HG03159 (cell line): Measurements from ENCODE around the gene ADAM10.

Experiments
- ATAC-seq: cut with Tn5 transposase; IDR thresholded peaks from one replicate; pipeline ENCODE4 v1.9.1; 2021; ENCODE audit warnings: mild to moderate bottlenecking, moderate library complexity; ENCODE audit not compliant: unreplicated experiment

ADAM10 gene

DNA sequence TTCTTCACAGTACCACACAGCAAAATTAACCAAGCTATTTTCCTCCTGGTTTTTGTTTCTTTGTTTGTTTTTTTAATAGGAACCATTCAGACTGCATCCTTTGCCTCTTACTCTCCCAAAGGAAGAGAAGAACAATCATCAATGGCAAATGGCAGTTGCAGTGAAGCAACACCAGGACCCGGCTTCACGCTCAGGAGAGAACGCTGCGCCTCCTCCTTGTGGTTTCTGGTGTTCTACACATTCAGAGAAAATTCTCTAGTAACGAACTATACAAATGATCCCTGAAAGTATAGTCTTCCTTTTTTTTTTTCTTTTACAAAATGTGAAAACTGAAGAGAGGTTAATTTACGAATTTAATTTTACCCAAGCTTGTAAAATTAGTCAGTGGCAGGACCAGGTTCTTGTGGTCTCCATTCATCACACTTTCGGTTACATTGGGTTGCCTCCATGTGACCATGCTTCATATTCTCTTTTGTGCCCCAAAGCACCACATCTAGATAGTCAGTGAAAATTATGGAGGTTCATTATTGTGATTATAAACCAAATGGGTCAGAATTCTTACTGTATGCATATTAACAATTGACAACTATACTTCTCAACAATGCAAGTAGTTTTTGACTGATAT, 11.0 kb upstream of the ADAM10 start:
- no peak for ATAC-seq

DNA sequence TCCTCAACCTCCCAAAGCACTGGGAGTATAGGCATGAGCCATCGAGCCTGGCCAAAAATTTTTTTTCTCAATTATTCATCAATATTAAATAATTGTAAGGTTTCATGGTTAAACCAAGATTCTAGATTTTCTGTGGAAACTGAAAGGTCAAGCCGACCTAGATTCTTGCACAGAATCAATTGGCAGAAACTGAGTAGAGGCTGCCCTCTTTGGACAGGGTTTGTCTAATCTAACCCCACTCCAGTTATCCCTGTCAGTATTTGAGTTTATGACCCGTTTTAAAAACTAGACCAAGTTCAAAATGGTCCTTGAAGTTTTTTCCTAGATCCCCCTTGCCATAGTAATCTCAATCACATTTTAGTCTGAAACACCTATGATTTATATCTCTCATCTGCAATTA, 8.6 kb upstream of the ADAM10 start:
- no peak for ATAC-seq

DNA sequence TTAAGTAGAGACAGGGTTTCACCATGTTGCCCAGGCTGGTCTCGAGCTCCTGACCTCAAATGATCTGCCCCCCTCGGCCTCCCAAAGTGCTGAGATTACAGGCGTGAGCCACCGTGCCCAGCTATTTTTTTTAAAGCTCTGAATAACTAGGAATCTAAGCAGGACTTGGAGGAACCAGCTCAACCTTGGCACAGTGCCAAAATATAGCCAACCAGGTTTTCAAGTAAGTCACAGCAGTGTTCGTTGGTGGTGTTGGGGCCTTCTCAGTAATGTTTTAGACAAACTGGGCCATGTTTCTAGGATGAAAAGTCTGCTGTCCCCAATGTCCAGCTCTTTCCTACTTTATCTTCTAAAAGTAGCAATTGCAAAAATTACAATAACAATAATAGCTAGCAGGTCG, 6.4 kb upstream of the ADAM10 start:
- ATAC-seq: no peak

DNA sequence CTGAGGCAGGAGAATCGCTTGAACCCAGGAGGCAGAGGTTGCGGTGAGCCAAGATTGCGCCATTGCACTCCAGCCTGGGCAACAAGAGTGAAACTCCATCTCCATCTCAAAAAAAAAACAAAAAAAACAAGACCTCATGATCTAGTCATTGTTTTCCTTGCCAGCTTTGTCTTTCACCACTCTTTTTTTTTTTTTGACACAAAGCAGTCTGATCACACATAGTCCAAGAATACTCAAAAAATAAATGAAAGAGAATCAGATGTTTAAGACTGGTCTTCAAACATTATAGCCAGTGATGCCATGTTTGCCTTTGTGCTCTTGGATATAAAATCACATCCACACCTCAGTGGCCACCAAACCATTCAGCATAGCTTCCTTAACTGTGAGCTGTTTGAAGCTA, 5.8 kb upstream of the ADAM10 start:
- ATAC-seq: no peak

DNA sequence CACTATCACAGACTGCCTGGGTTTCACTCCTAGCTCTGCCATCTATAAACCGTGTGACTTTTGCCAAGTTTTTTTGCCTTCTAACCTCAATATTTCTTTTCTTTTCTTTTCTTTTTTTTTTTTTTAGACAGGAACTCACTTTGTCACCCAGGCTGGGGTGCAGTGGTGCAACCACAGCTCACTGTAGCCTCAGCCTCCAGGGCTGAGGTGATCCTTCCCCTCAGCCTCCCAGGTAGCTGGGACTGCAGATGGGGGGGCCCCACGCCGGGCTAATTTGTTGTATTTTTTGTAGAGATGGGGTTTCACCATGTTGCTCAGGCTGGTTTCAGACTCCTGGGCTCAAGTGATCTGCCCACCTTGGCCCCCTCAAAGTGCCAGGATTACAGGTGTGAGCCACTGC, 3.2 kb upstream of the ADAM10 start:
- no peak for ATAC-seq

DNA sequence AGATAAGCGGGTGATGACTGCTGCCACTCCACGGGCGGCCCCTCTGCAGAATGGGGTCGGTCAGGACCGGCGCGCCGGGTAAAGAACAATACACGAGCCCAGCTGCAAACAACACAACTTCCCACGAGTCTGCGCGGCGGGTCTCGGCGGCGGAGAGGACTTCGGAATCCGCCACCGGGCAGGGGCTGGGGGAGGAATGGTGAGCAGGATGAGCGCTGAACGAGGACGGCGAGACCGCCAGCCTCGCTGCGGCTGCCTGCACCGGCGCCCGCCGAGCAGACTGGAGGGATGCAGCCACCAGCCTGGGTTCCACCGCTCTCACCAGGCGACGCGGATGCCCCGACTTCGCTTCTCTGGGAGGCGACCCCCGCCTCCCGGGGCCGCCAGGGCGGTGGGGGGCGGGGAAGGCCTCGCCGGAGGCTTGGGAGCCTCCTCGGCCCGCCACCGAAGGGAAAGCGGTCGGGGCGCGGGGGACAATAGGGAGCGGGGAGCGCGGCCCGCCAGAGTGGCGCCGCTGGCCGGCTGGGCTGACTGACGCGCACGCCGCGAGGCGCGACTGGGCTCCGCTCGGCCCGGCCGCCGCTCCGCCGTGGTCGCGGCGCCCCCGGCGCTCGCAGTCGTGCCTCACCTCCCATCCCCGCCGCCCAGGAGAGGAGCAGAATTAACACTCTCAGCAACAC, 515 bp downstream of the ADAM10 start:
- peak; percentile 38 for ATAC-seq

DNA sequence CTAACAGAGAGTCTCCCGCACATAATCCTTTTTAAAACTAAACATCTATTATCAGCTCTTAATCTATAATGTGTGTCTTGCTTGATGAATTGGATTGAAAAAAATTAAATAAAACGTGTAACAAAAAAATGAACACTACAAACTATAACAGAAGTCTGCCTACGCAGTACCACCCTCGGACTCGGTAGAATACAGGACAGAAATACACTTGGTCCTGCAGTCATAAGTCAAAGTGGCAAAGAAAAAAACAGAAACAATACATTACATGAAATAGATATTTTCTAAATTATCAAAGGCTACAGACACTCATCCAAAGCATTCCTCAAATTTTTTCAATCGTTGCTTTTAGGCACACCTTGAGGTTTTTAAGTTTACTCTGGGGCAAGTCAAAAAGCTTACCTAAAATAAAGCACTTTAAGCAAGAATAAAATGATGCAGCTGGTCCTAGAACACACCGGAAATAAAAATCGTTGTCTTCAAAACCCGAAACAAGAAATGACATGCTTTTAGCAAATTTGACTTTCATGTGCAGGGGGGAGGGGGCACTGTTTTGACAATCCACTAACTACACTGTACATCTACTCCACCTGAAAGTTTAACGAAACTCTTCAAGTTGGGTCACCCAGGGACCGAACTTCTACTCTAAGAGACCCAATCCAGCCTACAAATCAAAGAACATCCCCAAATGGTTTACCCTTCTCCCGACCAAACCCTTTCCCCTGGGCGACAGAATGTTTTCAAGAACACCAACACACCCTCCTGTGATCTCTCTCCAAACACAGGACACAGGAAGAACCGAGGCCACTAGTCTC, 1.3 kb downstream of the ADAM10 start:
- peak; percentile 16 for ATAC-seq

DNA sequence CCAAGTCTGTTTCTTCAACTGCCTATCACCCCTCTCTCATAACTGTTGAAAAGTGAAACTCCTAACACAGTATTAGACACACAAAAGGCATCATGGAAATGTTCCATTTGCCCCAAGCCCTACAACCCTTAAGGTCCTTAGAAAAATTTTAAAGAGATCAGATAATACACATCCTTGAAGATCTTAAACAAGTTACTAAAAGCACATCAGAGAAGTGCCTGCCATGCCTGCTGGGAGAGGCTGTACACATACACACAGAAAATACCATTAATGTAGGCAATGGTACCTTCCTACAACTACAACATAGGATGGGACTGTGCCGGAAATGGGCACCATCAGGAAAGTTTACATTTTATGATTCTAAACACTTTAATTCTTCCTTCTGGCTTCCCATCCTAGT, 3.3 kb downstream of the ADAM10 start:
- no peak for ATAC-seq

DNA sequence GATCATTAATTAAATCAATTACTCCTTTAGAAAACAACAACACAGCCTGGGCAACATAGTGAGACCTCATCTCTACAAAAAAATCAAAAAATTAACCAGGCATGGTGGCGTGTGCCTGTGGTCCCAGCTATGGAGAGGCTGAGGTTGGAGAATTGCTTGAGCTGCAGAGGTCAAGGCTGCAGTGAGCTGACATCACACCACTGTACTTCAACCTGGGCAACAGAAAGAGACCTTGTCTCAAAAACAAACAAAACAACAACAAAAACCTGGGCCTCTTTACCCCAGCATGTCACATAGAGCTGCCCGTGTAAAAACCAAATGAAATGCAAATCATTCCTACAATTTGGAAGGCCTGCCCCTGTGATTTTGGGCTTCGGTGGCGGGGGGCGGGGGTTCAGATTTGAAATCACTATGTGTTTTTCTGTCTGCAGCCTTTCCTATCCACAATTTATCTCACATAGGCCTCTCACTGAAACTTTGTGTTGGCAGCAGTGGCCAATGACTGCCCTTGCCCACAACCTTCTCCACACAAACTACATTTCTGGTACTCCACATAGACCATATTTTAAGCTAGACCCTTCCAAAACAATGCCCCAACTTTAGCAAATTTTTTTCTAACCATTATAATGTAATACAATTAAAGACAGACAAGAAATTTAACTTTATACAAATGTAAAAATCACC, 6.5 kb downstream of the ADAM10 start:
- no peak for ATAC-seq

DNA sequence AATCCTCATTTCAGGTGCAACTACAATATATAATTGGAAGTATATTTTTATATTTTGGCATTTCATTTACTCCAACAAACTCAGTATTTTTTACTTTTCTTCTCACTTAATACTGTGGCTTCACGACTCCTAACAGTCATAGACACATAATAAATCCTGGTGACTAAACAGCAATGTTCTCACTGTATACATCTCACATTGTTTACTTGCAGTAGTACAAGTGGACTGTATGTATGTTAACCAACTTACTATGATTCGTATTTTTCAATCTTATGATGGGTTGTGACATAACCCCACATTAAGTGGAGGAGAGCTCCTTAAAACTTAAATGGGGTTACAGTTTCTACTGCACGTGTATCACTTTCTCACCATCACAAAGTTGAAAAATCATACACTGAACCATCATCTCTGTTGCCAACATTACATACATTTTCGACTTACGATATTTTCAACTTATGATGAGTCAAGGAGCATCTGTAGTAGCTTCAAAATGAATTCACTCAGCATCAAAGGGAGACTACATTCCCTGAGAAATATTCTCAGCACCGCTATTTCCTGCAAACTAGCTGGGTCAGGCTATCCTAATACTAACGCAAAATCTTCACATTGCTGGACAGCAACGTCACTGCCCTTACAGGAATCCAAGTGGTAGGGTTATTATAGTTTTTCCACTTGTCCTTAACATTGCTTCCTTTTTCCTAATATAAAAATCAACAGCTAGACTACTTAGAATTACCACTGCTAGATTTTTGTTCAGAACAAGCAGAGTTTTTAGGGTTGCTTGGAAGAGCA, 7.3 kb downstream of the ADAM10 start:
- ATAC-seq: no peak

DNA sequence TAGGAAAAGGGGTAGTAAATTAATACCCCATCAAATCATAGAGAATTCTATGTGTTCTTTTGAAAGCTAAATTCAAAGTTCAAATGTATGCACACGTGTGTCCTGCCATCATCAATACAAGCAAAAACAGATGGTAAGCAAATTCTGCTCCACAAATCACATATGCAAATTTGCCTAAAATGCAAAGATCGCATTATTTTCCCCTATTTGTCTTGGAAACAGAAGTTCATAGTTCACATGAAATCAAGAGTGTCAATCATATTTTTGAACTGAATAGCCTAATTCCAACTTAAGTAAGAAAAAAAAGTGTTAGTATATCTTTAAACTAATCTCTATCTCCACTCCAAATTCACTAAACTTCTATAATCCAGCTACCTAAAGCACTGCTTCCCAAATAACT, 8.5 kb downstream of the ADAM10 start:
- ATAC-seq: no peak

DNA sequence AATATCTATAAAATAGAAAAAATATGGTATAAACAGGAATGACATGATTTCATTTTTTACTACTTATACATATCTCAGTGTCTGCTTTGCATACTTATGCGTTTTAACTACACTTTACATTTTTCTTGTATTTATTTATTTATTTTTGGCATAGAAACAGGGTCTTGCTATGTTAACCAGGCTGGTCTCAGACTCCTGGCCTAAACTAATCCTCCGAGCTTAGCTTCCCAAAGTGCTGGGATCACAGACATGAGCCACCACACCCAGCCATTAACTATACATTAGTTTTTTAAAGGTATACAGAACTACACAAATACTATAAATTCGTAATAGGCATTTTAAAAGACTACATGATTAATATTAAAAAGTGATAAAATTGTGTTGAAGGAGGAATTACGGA, 9.1 kb downstream of the ADAM10 start:
- no peak for ATAC-seq

DNA sequence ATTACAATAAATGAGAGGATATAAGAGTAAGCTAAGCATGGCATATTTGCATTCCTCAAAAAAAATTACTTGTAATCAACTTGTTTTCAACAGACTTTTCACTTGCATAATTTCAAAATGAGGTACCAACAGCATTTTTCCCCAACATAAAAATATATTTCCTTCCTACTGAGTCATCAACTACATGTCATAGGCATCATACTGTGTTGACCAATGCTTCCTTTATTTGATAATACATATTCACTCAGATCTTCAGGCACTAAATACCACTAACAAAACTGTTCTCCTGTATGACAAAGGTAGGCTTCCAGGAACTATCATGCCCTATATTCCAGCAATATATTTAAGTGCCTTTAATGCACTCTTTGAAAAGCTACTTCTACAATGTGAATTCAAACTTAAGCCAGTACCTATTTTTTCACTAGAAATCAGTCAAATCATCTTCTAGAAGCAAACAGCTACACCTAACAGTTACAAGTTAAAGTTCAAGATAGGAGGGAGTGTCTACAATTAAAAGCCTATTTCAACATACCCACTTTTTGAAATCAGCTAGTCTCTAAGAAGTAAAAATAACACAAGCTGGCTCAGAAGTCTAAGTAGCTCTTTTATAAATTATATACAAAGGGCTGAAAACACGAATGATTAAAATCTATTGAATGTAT, 11.3 kb downstream of the ADAM10 start:
- no peak for ATAC-seq

DNA sequence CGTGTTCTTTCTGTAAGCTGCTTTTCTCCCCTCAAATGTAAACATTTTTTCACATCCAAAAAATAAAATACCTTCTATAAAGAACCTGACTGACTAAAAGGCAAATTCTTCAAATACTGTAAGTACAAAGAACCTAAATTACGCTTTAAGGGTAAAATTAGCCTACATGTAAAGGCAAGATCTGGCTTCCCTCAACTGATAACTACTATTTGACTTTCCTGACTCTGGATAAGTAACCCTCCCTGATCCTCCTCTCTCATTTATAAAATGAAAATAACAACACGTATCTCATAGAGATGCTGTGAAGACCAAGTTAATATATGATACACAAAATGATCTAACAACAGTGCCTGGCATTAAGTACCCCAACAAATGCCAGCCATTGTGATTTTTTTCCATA, 12.2 kb downstream of the ADAM10 start:
- no peak for ATAC-seq

DNA sequence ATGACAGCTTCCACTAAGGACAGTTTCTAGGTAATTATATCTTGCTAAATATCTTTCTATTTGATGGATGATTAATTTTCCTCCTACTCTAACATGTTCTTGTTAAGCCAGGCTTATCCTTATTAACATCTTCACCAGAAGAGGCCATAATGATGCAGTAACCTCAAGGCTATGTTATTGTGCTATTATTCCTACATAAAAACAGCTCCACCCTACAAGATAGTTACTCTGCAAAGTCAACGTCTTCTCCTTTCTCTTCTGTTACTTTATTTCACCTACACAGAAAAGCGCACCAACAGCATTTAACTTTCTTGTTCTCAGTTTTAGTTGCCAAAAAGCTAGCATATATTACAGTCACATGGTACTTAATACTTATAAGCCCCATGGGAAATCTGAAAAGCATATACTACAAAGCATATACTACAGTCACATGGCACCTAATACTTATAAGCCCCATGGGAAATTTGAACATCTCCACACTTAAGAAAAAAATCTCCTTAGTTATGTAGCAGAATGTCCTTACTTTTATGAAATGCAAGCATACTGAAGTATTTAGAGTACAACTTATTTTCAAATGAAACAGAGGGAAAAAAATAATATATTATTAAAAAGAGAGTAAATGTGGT, 13.4 kb downstream of the ADAM10 start:
- ATAC-seq: no peak

DNA sequence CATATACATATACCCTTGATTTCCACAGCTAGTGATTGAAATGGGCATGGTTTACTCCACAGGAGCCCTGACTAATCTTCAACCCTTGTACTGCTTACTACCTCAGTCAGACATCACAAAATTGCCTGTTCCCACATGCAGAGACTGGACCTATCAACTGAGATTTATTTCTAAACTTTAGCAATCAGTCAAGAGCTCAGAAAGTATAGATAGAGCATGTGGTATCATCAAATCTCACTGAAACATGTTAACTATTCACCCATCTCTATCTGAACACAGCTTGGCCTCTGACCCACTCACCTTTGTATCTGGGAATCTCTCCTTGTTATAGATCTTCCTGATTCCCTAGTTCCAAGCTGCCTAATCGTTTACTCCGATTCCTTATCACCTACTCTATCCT, 14.6 kb downstream of the ADAM10 start:
- ATAC-seq: no peak

DNA sequence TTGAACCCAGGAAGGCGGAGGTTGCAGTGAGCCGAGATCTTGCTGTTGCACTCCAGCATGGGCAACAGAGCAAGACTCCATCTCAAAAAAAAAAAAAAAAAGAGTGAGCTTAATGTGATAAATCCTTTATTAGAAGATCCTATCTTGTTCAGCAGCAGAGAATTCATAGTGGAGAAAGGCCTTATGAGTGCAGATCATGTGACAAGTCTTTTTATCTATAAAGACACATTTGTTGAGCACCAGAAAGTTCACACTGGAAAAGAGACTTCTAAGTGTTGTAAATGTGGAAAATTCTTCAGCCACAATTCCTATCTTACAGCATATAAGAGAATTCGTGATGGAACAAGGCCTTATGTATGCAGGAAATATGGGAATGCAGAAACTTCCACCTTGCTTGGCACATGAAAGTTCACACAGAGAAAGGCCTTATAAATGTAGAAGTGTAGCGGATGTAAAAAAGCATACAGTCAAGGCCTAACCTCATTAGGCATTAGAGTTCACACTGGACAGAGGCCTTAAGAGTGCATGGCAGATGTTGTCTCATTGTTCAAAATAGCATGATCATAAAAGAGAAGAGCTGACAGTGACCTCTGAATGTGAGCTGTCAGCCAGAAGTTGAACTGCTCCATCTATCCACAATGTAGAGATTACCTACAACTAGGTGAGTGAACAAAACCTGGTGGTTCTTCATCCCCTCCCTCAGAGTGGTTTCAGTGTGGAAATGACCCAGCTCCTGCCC, 16.7 kb downstream of the ADAM10 start:
- ATAC-seq: no peak

DNA sequence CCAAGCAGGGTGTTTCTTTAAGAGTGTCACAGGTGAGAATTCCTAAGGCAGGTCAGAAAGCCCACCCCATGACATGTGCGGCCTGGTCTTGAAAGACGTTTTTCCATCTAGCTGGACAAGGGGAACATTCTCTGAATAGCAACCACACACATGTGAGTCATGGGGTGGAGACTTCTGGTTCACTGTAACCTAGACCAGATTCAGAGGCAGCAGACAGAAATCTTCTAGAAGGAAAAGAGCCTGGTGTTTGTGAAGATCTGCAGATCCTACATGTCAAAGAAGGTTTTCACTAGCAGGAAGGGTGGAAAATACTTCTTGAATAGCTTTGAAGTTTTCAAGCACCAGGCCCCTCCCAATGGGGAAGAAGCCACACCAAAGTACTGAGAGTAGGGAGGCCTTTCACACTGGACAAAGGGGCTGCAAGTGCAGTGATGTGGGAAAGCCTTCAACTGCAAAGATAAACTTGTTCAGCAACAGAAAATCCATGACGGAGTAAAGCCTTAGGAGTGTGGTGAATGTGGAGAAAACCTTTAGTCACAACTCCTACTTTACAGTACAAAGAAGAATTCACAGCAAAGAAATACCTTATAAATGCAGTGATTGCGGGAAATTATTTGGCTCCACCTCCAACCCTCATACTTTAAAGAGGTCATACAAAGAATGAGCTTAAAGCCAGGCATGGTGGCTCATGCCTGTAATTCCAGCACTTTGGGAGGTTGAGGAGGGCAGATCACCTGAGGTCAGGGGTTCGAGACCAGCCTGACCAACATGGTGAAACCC, 17.6 kb downstream of the ADAM10 start:
- ATAC-seq: no peak
